CD4-positive, alpha-beta T cell (primary cell): ENCODE measurements around the gene ASXL2. TPM values are rescaled to one million over a fixed set of nuclear protein-coding genes. Genes with fewer than 3 reads are reported as not detected.
"Not testable (repeated sequence)": the region's sequence is repeated elsewhere in the genome, so short reads cannot be mapped to it uniquely, and the experiment has no call there.

ENCODE experiments used
- ATAC-seq: fragments of 200-7000 bp; cut with Tn5 transposase; one replicate; pipeline ENCODE4 v1.10.0; 2022; ENCODE audit warnings: mild to moderate bottlenecking; ENCODE audit not compliant: poor library complexity
- CTCF ChIA-PET: fragments of 350-600 bp; sonication (Branson Sonifier 250); formaldehyde crosslinking; loops from one replicate; lab custom pipeline; 2021; ENCODE audit warnings: antibody characterized with exemption, inconsistent platforms; lab: Charles Lee
- POLR2A ChIA-PET: fragments of 350-600 bp; sonication (Branson Sonifier 250); formaldehyde crosslinking; loops from one replicate; lab custom pipeline; 2021; ENCODE audit warnings: antibody characterized with exemption, inconsistent platforms; lab: Charles Lee
- DNase-seq, 14 experiments: peaks; one replicate each; pipeline ENCODE4 v3.0.0-alpha.2; 2013 to 2020; ENCODE audit warnings: mixed read lengths in 2 of 14
- H3K27ac ChIP-seq, 2 donors: one replicate each; pipeline versions ENCODE4 v1.5.1 to v1.7.0; 2013; ENCODE audit warnings: low read length in 2 of 2, low read depth in 1 of 2, mild to moderate bottlenecking in 1 of 2
- H3K27me3 ChIP-seq, 2 experiments: 1 replicate in 1 of 2; 2 replicates in 1 of 2; pipeline versions ENCODE4 v1.6.1 to v1.7.0; 2013; ENCODE audit warnings: low read length in 2 of 2, control low read depth in 1 of 2, mild to moderate bottlenecking in 1 of 2, moderate library complexity in 1 of 2; ENCODE audit not compliant: insufficient read depth in 2 of 2, control insufficient read depth in 1 of 2
- H3K36me3 ChIP-seq: one replicate; pipeline ENCODE4 v1.6.1; 2013; ENCODE audit warnings: low read length, control low read depth; ENCODE audit not compliant: insufficient read depth
- H3K4me1 ChIP-seq: one replicate; pipeline ENCODE4 v1.6.1; 2013; ENCODE audit warnings: low read length, control low read depth; ENCODE audit not compliant: insufficient read depth
- H3K4me3 ChIP-seq: one replicate; pipeline ENCODE4 v1.5.1; 2013; ENCODE audit warnings: mild to moderate bottlenecking, low read length, moderate library complexity
- H3K9me3 ChIP-seq, 2 experiments: 1 replicate in 1 of 2; 2 replicates in 1 of 2; pipeline versions ENCODE4 v1.6.1 to v1.7.0; 2013; ENCODE audit warnings: low read length in 2 of 2, mild to moderate bottlenecking in 2 of 2, control low read depth in 1 of 2, moderate library complexity in 1 of 2; ENCODE audit not compliant: control insufficient read depth in 1 of 2, insufficient read depth in 1 of 2
- H3K27ac Mint-ChIP-seq: one replicate; pipeline ENCODE4 v1.8.0; 2020; ENCODE audit warnings: mixed read lengths
- H3K27me3 Mint-ChIP-seq: one replicate; pipeline ENCODE4 v1.8.0; 2021; ENCODE audit warnings: mixed read lengths
- H3K36me3 Mint-ChIP-seq: one replicate; pipeline ENCODE4 v1.8.0; 2021; ENCODE audit warnings: low read depth, mixed read lengths
- H3K4me1 Mint-ChIP-seq: one replicate; pipeline ENCODE4 v1.8.0; 2021; ENCODE audit warnings: low read depth, mixed read lengths
- H3K4me3 Mint-ChIP-seq: one replicate; pipeline ENCODE4 v1.8.0; 2020; ENCODE audit warnings: mild to moderate bottlenecking, mixed read lengths
- H3K9me3 Mint-ChIP-seq: one replicate; pipeline ENCODE4 v1.8.0; 2020; ENCODE audit warnings: mixed read lengths
- CTCF ChIP-seq: fragments of 200-600 bp; IDR thresholded peaks from one replicate; pipeline ENCODE4 v1.8.0; 2022; ENCODE audit warnings: antibody characterized with exemption, mild to moderate bottlenecking
- intact Hi-C, 2 experiments: fragments of 100-400 bp; cut with DNase I in 1 of 2; cut with micrococcal nuclease in 1 of 2; formaldehyde crosslinking; loops; one replicate each; pipeline versions ENCODE4 v1.15.1 to v1.9.0; 2023 to 2025; cut with DNase I, micrococcal nuclease
- total RNA-seq, 174 experiments: library from RNA in 2 of 174; stranded (reverse) in 2 of 174; gene quantifications; one replicate each; pipeline ENCODE4 v1.2.3 and lab custom pipeline; 2021 to 2026

Gene ASXL2
- total RNA-seq, 2 experiments from 2014 or later: 15.1 to 17.2 TPM

GRCh38 chr2:25829377-25829704 lies 48.9 kb downstream of the ASXL2 start:
- intact Hi-C loops: loop anchor here in 1 of 2 experiments (5.0 kb wide), 1 partner anchor 37 kb away; no protein-coding TSS in a partner anchor
- Mint-ChIP-seq H3K27ac (no peak overlapping the region), H3K4me1 (peaks cover 65% of the 10 kb centered on the region), H3K9me3 (peaks cover 2% of the 10 kb centered on the region), H3K36me3 (peaks cover 45% of the 10 kb centered on the region), H3K27me3 (no peaks in the 10 kb centered on the region), H3K4me3 (no peak overlapping the region)
- Histone ChIP-seq H3K9me3 (peaks cover 3 to 9% of the 10 kb centered on the region in 2 experiments), H3K4me1 (peaks cover 12% of the 10 kb centered on the region), H3K27me3 (no peaks in the 10 kb centered on the region), H3K36me3 (peaks cover 6% of the 10 kb centered on the region), H3K4me3 (no peak overlapping the region), H3K27ac (no peak overlapping the region)
- no peak for TF ChIP-seq CTCF
- ChIA-PET CTCF (interaction anchor here (1.0 kb wide), 1 partner anchor 22 kb away, joined by 5 read pairs; no protein-coding TSS in a partner anchor), POLR2A (no interaction called here)
- DNase-seq: no peak
- no peak for ATAC-seq

DNA sequence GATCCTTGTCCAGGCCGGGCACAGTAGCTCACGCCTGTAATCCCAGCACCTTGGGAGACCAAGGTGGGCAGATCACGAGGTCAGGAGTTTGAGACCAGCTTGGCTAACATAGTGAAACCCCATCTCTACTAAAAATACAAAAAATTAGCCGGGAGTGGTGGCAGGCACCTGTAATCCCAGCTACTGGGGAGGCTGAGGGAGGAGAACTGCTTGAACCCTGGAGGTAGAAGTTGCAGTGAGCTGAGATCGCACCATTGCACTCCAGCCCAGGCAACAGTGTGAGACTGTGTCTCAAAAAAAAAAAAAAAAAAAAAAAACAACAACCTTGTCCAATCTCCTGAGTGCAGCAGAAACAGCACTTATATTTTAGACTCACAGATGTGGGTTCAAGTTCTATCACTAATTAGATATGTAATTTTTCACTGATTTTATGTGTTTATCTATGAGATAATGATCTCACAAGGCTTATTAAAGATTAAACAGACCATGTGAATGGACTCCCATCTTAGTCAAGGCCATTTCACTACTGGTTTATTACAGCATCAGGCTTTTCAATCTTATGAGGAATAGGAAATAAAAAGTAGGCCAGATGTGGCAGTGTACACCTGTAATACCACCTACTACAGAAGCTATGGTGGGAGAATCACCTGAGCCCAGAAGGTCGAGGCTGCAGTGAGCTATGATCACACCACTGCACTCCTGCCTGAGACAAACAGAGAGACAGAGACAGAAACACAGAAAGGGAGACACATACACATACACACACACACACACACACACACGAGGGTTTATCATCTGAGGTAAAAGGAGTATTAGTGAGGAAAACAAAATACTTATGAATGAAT lies 49.5 kb downstream of the ASXL2 start:
- POLR2A ChIA-PET, H3K27me3 ChIP-seq: not testable (repeated sequence)

DNA sequence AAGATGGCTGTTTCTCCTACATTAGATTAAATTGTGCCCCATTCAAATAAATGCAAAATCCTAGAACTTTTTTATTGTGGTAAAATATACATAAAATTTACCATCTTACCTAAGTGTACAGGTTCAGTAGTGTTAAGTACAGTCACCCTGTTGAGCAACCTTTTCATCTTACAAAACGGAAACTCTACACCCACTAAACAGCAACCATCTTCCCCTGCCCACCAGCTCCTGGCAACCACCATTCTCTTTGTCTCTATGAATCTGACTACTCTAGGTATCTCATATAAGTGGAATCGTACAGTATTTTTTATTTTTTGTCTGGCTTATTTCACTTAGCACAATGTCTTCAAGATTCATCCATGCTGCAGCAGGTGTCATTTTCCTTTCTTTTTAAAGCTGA lies 53.0 kb downstream of the ASXL2 start:
- Histone ChIP-seq H3K27me3 (no peaks in the 10 kb centered on the region), H3K4me3 (no peak overlapping the region), H3K27ac (no peak overlapping the region), H3K9me3 (no peaks in the 10 kb centered on the region), H3K36me3 (no peaks in the 10 kb centered on the region), H3K4me1 (peaks cover 12% of the 10 kb centered on the region)
- peak overlapping the region; percentile 6 for H3K4me3 Mint-ChIP-seq
- H3K9me3 Mint-ChIP-seq: no peaks in the 10 kb centered on the region
- H3K4me1 Mint-ChIP-seq: peaks cover 70% of the 10 kb centered on the region
- H3K36me3 Mint-ChIP-seq: peaks cover 19% of the 10 kb centered on the region
- ChIA-PET POLR2A (interaction anchor here (1.0 to 1.6 kb wide), 4 partner anchors 11 to 53 kb away, joined by 3 to 8 read pairs (median 4); partner anchors contain the start of gene ASXL2), CTCF (interaction anchor here (0.5 to 1.8 kb wide), 4 partner anchors 10 to 659 kb away, joined by 3 to 4 read pairs (median 3); no protein-coding TSS in a partner anchor)
- intact Hi-C loops: loop anchor here in 1 of 2 experiments (5.0 kb wide), 1 partner anchor 33 kb away; no protein-coding TSS in a partner anchor
- no peaks in the 10 kb centered on the region for H3K27me3 Mint-ChIP-seq
- H3K27ac Mint-ChIP-seq: peak overlapping the region; percentile 48
- TF ChIP-seq CTCF: no peak
- peak in 10 of 14 experiments; percentile 3 to 67 (median 24) for DNase-seq
- ATAC-seq: peak; percentile 83

More for the DNA sequence above, 49.5 kb downstream of the ASXL2 start:
- H3K27ac Mint-ChIP-seq, H3K9me3 Mint-ChIP-seq, H3K9me3 ChIP-seq, H3K27ac ChIP-seq, ATAC-seq, H3K27me3 Mint-ChIP-seq, H3K4me3 ChIP-seq, H3K36me3 ChIP-seq, H3K4me3 Mint-ChIP-seq, DNase-seq: not testable (repeated sequence)
- intact Hi-C loops: loop anchor here in 1 of 2 experiments (5.0 kb wide), 1 partner anchor 36 kb away; no protein-coding TSS in a partner anchor
- H3K4me1 Mint-ChIP-seq: peaks cover 68% of the 10 kb centered on the region
- peaks cover 12% of the 10 kb centered on the region for H3K4me1 ChIP-seq
- peaks cover 42% of the 10 kb centered on the region for H3K36me3 Mint-ChIP-seq
- CTCF ChIA-PET: interaction anchor here (1.0 kb wide), 1 partner anchor 23 kb away, joined by 5 read pairs; no protein-coding TSS in a partner anchor
